ENCODE data around the gene NDUFA13.
"Not testable (repeated sequence)": the region's sequence is repeated elsewhere in the genome, so short reads cannot be mapped to it uniquely, and the experiment has no call there.

NDUFA13 gene

DNA sequence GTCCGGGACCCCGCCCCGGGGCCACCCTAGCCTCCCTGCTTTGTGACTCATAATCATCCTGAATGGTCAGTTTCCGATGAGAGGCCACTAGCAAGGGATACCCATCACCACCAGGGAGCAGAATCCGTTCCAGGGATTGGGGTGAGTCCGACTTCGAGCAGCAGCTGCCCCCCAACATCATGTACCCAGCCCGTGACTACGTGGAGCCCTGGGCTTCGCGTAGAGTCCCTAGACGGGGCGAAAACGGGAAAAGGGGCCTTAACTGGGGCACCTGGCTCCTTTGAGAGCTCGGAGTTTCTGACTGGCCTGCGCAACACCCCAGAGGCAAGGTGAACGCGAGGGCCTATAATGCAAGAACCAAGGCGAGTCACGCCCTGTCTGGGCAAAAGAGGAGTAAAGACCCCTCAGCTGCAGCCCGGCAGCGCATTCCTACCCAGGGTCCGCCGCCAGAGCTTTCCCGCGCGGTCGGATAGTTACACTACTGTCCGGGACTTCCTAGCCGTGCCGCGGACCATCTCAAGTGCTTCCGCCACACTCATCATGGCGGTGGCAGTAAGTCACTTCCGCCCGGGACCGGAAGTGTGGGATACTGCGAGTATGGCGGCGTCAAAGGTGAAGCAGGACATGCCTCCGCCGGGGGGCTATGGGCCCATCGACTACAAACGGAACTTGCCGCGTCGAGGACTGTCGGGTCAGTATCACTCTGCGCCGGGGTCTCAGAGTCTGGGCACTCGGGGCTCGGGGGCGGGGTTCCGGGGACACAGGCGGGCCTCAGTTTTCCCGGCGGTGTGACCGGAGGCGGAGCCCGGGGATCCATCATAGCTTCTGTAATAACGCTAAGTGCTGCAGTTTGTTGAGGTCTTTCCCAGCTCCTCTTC is at the start of gene NDUFA13:
TSS of gene NDUFA13 (plus strand) at position 584 of the 878 bp plus-strand sequence. CDS start at position 598, 14 bp downstream.
- DNase-seq (ENCODE audit: insufficient read length, low spot score) (peak; percentile 90), FAIRE-seq (no peak)
- TF ChIP-seq POLR2A (IDR thresholded peaks at IDR 0.05; ENCODE audit: low read depth, low read length): peak; percentile 75

DNA sequence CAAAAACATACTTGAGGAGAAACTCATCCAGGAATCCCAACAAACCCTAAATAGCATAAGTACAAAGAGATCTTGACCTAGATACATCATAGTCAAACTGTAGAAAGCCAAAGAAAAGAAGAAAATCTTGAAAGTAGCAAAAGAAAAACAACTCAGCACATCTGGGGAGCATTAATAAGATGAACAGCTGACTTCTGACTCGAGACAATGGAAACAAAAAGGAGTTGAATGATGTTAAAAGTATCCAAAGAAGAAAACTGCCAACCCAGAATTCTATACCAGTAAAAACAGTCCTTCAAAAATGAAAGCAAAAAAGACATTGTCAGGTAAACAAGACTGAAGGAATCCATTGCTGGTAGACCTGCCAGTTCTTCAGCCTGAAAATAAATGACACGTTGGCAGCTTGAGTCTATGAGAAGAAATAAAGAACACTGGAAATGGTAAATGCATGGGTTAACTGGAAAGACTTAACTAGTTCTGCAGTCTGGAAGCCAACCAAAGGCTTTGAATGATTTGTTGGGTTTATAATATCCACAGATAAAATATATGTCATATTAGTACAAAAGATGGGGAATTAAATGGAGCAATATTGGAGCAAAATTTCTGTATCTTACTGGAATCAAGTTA is 47.5 kb upstream of the NDUFA13 start:
- no peak for FAIRE-seq
- TF ChIP-seq POLR2A (IDR thresholded peaks at IDR 0.05; ENCODE audit: low read depth, low read length): no peak
- DNase-seq (ENCODE audit: insufficient read length, low spot score): no peak

DNA sequence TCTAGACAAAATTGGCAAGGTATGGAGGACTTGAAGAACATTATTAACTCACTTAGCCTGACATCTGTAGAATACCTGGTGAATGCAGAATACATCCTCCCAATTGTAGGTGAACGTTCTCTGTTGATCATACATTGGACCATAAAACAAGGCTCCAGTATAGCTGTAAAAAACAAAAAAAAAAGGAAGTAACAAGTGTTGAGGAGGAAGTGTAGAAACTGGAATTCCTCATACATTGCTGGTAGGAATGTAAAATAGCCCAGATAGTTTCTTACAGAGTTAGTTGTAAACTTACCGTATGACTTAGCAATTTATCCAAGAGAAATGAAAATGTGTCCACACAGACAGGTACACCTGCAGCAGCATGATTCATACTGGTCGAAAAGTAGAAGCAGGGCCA is 45.4 kb upstream of the NDUFA13 start:
- no peak for FAIRE-seq
- no peak for DNase-seq (ENCODE audit: insufficient read length, low spot score)
- TF ChIP-seq POLR2A (IDR thresholded peaks at IDR 0.05; ENCODE audit: low read depth, low read length): no peak

DNA sequence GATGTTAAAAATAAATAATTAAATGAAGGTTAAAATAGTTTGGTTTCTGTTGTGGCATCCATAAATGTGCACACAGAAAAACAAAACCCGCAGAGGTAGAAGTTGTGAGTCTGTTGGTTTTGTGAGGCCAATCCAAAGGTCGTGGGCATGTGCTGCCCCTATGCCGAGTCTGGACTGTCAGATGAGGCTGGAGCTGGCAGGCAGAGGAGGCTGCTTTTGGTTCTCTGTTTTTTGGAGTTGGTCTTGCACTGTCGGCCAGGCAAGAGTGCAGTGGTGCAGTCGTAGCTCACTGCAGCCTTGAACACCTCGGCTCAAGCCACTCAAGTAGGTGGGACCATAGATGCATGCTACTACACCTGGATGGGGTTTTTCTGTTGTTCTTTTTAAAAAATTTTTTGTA is 44.3 kb upstream of the NDUFA13 start:
- FAIRE-seq (no peak), DNase-seq (ENCODE audit: insufficient read length, low spot score) (no peak)
- no peak for TF ChIP-seq POLR2A (IDR thresholded peaks at IDR 0.05; ENCODE audit: low read depth, low read length)

DNA sequence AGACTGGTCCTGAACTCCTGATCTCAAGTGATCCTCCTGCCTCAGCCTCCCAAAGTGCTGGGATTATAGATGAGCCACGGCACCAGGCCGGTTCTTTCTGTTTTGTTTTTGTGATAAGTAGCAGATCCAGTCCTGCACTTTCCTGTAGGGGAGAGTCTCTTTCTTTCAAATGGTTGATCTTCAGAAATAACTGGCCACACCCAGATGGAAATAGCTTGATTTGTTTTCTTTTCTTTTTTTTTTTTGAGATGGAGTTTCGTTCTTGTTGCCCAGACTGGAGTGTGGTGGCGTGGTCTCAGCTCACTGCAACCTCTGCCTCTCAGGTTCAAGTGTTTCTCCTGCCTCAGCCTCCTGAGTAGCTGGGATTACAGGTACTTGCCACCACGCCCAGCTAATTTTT is 43.9 kb upstream of the NDUFA13 start:
- not testable (repeated sequence) for FAIRE-seq; DNase-seq (ENCODE audit: insufficient read length, low spot score)

DNA sequence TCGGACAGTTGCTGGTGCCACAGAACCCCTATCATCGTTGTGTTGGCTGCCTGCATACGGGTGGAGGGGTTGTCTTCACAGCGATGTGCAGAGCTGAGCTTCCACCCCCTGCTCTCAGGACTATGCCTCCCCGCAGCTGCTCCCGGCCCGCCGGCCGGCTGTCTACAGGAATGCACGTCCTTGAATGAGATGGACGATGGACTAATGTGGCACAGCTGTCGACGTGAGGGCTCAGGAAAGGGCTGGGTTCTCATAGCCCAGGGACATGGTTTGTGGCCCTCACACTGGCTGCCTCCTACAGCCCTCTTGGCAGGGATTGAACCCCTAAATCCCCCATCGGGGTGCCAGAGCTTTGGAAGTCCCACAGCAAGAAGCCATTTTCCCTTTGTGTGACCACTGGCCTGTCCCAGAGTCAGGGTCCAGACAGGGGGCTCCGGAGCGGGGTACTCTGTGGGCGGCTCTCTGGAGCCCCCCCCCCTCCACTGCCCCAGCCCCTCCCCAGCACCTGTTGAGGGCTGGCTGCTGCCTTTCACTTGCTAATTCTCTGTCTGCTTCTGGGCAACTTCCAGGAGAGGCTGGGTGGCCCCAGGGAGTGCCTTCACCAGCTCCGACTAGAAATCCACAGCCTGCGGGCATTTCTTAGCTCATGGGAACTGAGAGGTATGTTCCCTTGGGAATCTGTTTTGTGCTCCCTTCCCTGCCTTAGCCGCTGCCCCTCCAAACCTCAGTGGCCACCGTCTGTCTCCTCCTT is 40.8 kb upstream of the NDUFA13 start:
- TF ChIP-seq POLR2A (IDR thresholded peaks at IDR 0.05; ENCODE audit: low read depth, low read length): no peak
- no peak for DNase-seq (ENCODE audit: insufficient read length, low spot score)

DNA sequence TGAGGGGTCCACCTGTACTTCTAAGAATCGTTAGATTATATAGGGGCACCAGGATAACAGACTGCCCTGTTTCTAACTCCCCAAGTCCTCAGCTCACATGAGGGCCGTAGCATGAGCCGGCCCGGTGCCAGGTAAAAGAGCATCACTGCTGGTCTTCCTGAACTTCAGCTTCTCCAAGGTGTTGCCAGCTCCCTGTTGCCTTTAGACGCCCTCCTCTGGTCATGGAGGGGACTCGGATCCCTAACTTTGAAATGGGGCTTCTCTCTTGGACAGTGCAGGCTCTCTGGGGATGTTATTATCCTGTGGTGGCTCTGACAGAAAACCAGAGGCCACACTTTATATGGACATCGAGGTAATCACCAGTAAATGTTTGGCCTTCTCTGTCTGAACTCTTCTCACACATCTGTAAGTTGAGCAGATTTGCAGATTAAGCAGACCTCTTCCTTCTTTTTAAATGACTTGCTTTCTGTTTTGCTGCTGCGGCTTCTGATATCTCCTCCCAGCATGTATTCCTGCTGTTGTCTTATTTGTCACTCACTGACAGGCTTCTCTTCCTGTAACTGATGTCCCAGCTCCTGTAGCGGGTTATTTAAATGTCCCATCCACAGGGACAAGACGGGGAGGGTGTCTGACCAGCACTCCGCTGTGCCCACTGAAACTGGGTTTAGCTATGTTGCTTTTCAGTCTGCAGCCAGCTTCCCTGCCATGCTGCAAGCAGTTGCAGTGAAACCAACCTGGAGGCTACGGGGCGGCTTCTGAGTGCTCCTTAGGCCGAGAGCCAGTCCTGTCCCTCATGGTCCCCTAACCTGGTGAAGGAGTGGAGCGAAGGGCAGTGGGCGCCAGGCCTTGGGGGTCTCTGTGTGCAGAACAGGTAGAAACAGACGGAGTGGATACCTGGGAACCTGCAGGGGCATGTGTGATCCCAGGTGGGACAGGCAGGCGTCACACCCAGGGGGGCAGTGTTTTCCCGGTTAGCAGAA is 39.9 kb upstream of the NDUFA13 start:
- DNase-seq (ENCODE audit: insufficient read length, low spot score) (no peak), FAIRE-seq (no peak)
- TF ChIP-seq POLR2A (IDR thresholded peaks at IDR 0.05; ENCODE audit: low read depth, low read length): no peak

More for the DNA sequence above, 40.8 kb upstream of the NDUFA13 start:
- no peak for FAIRE-seq

DNA sequence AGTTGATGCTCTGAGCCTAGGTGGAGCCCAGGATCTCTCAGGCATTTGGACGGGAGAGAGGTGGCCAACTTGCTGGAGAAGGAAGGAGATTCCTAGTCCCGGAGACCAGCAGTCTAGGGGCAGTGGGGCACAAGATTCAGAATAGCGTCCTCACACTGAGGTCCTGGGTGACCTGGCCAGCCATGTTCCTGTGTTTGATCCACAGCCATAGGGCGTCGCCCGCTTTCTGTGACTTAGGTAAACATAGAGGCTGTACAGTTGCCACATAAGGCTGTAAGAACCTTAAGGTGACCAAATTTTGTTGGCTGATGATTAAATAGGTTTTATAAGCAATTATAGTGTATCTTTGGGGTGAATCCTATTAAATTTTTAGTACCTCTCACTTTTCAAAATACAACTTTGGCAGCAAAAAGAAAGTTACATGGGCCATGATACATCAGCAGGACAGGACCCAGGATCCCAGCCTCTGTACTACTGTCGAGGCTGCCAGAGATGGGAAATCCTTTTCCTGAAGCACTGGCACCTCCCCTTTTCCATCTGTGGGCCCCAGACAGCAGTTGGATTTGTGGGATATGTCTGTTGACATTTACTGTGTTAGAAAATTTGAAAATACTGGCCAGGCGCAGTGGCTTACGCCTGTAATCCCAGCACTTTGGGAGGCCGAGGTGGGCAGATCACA is 38.2 kb upstream of the NDUFA13 start:
- DNase-seq (ENCODE audit: insufficient read length, low spot score): no peak
- TF ChIP-seq POLR2A (IDR thresholded peaks at IDR 0.05; ENCODE audit: low read depth, low read length): no peak
- FAIRE-seq: no peak

DNA sequence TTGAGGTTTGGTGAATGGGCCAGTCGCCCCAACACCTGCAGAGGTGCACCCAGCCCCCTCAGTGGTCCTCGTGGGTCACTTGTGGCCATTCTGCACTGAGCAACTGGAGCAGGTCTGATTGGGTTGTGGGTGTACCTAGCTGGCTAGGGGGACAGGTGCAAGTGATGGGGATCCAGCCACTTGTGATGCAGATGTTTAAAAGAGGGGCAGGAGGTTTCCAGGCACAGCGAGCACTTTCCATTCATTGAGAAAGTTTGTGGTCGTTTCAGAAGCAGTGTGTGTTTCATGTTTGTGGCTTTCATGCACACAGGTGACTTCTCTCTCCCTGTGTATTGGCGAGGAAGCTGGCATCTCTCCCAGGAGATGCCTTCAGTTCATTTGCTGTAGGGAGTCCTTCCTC is 35.3 kb upstream of the NDUFA13 start:
- TF ChIP-seq POLR2A (IDR thresholded peaks at IDR 0.05; ENCODE audit: low read depth, low read length): no peak
- FAIRE-seq (no peak), DNase-seq (ENCODE audit: insufficient read length, low spot score) (no peak)

DNA sequence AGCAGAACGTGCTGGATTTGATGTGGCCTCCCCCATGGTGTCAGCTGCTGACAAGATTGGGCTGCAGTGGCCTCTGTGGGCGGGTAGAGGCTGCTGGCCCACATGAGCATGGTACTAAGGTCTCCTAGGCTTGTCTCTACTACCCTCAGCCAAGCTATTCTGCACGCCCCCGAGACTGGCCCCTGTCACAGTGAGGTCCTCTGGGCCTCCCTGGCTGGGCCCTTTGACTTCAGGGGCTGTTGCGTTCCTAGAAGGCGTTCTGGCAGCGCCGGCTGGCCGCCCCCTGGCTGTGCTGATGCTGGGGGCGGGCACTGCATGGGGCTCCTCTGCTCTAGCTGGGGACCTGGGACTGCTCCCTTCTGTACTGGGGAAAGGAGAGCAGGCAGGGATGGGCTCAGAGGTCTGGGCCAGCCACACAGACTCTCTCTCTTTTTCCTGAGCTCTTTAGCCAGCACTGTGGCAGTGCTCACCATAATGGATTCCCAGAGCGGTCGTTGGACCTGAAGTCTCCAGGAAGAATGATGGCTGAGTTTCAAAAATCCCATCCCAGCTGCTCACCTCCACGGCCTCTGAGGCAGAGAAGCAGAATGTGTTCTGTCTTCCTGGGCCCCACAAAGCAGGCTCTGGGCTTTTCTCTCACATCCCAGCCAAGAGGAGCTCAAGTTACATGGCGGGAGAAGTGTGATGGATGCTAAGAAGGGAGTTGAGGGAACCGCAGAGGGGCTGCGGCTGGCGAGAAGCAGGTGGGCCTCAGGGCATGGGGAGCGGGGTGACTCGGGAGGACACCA is 33.0 kb upstream of the NDUFA13 start:
- DNase-seq (ENCODE audit: insufficient read length, low spot score) (no peak), FAIRE-seq (no peak)
- TF ChIP-seq POLR2A (IDR thresholded peaks at IDR 0.05; ENCODE audit: low read depth, low read length): no peak

DNA sequence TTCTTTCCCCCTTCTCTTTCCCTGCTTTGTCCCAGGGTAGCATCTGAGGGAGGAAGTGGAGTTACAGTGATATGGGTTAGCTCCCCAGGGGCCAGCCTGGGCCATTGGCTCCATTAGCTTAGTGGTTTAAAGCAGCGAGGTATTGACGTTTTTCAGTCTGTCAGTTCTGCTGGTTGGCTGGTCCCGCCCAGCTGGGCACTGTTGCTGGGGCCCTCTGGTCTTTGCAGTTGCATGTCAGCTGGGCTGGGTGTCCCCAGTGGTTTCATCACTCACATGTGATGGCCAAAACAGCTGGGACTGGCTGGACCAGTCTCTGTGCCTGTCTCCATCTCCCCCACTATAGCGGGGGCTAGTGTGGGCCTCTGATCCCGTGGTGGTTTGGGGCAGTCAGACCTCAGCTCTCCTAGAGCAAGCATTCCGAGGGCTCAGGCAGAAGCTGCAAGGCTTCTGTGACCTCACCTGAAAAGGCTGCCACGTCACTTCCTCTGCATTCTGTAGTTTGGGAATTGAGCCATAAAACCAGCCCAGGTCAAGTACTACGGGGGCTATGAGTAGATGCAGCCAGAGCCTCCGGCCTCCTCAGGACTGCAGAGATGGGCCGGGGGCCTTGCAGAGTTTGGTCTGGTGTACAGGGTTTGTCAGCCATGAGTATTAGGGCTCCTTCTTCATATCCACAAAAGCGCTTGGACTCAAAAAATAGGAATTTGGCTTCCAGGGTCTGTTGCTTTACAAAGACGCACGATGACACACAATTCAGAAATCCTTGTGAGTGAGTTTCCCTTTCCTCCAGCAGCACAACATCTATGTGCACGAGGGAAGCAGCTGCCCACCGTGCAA is 30.6 kb upstream of the NDUFA13 start:
- DNase-seq (ENCODE audit: insufficient read length, low spot score) (no peak), FAIRE-seq (no peak)
- no peak for TF ChIP-seq POLR2A (IDR thresholded peaks at IDR 0.05; ENCODE audit: low read depth, low read length)

All from H54 (cell line).